ENCODE data around the gene COTL1.

The COTL1 gene

GRCh38 chr16:84608282-84608681 lies 9.6 kb downstream of the COTL1 start:
- Histone ChIP-seq H2BK120ac (ENCODE audit: low read depth, low read length) (no peak overlapping the region), H2AK5ac (ENCODE audit: low read length, severe bottlenecking) (no peak overlapping the region), H3K23ac (ENCODE audit: low read length in 2 of 2) (no peak overlapping the region), H3K79me1 (replicated peaks; ENCODE audit: low read length, poor library complexity, severe bottlenecking) (peaks cover 17% of the 10 kb centered on the region), H2BK12ac (ENCODE audit: low read length in 2 of 2) (no peak overlapping the region), H3K27ac (ENCODE audit: low read length, poor library complexity, severe bottlenecking) (no peak overlapping the region), H3K4me2 (ENCODE audit: low read length, poor library complexity, severe bottlenecking) (no peak overlapping the region), H3K14ac (ENCODE audit: low read length in 2 of 2) (no peak overlapping the region), H2AFZ (ENCODE audit: low read depth, low read length) (no peak overlapping the region), H3K36me3 (ENCODE audit: control insufficient read depth in 1 of 2, insufficient read depth in 2 of 2, low read depth in 1 of 2, low read length in 2 of 2) (peaks cover 44 to 57% of the 10 kb centered on the region in 2 experiments), H2BK15ac (ENCODE audit: low read depth, poor library complexity, severe bottlenecking) (no peak overlapping the region), H3K4ac (ENCODE audit: low read depth in 1 of 2, low read length in 2 of 2) (no peak overlapping the region), H2BK5ac (ENCODE audit: low read depth, low read length, poor library complexity, severe bottlenecking) (no peak overlapping the region), H4K8ac (ENCODE audit: low read length) (no peak overlapping the region), H4K91ac (ENCODE audit: low read length) (no peak overlapping the region), H3K4me1 (ENCODE audit: control insufficient read depth, insufficient read depth, low read depth, low read length) (peaks cover 23% of the 10 kb centered on the region), H3K4me3 (ENCODE audit: insufficient read depth in 1 of 2, low read depth in 1 of 2, low read length in 2 of 2) (no peak overlapping the region), H3K18ac (ENCODE audit: low read depth in 1 of 2, low read length in 2 of 2) (no peak overlapping the region), H3K9me3 (ENCODE audit: control insufficient read depth, low read length) (no peaks in the 10 kb centered on the region), H3K9ac (ENCODE audit: low read length) (no peak overlapping the region), H3K27me3 (ENCODE audit: control insufficient read depth in 1 of 2, insufficient read depth in 1 of 2, low read length in 2 of 2) (no peaks in the 10 kb centered on the region)
- DNase-seq: no peak
- 92% methylated on average over 6 of the region's 6 CpGs for WGBS

GRCh38 chr16:84607694-84608093 lies 10.2 kb downstream of the COTL1 start:
- Histone ChIP-seq H3K79me1 (replicated peaks; ENCODE audit: low read length, poor library complexity, severe bottlenecking) (peaks cover 15% of the 10 kb centered on the region), H2BK12ac (ENCODE audit: low read length in 2 of 2) (no peak overlapping the region), H2AK5ac (ENCODE audit: low read length, severe bottlenecking) (no peak overlapping the region), H3K18ac (ENCODE audit: low read depth in 1 of 2, low read length in 2 of 2) (peak overlapping the region in 1 of 2 experiments; percentile 10), H3K4ac (ENCODE audit: low read depth in 1 of 2, low read length in 2 of 2) (no peak overlapping the region), H3K4me2 (ENCODE audit: low read length, poor library complexity, severe bottlenecking) (no peak overlapping the region), H3K9ac (ENCODE audit: low read length) (no peak overlapping the region), H3K36me3 (ENCODE audit: control insufficient read depth in 1 of 2, insufficient read depth in 2 of 2, low read depth in 1 of 2, low read length in 2 of 2) (peaks cover 40 to 55% of the 10 kb centered on the region in 2 experiments), H2AFZ (ENCODE audit: low read depth, low read length) (no peak overlapping the region), H2BK120ac (ENCODE audit: low read depth, low read length) (no peak overlapping the region), H4K91ac (ENCODE audit: low read length) (no peak overlapping the region), H3K27ac (ENCODE audit: low read length, poor library complexity, severe bottlenecking) (no peak overlapping the region), H3K4me3 (ENCODE audit: insufficient read depth in 1 of 2, low read depth in 1 of 2, low read length in 2 of 2) (no peak overlapping the region), H4K8ac (ENCODE audit: low read length) (no peak overlapping the region), H2BK15ac (ENCODE audit: low read depth, poor library complexity, severe bottlenecking) (no peak overlapping the region), H2BK5ac (ENCODE audit: low read depth, low read length, poor library complexity, severe bottlenecking) (no peak overlapping the region), H3K27me3 (ENCODE audit: control insufficient read depth in 1 of 2, insufficient read depth in 1 of 2, low read length in 2 of 2) (no peaks in the 10 kb centered on the region), H3K23ac (ENCODE audit: low read length in 2 of 2) (no peak overlapping the region), H3K9me3 (ENCODE audit: control insufficient read depth, low read length) (no peaks in the 10 kb centered on the region), H3K14ac (ENCODE audit: low read length in 2 of 2) (no peak overlapping the region), H3K4me1 (ENCODE audit: control insufficient read depth, insufficient read depth, low read depth, low read length) (peaks cover 28% of the 10 kb centered on the region)
- 93% methylated on average over 7 of the region's 7 CpGs for WGBS
- DNase-seq: no peak

DNA sequence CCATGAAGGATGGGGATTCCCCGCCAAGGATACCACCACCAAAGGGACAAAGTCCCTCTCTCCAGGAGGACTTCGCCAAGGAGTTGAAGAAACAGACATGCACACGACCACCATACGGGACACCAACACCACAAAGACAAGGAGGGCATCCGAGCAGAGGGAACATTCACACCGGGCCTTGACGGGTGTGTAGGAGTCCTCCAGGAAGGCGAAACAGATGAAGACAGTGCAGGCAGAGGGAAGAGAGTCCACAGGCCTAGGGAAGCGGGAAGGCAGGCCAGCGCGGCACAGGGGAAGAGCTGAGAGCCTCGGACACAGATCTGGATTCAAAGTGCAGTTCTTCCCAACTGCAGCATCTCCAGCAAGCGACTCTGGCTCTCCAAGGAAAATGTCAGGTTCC lies 10.8 kb downstream of the COTL1 start:
- no peak overlapping the region for H4K91ac ChIP-seq (ENCODE audit: low read length)
- H2AFZ ChIP-seq (ENCODE audit: low read depth, low read length): no peak overlapping the region
- no peak for DNase-seq
- no peak overlapping the region for H3K27ac ChIP-seq (ENCODE audit: low read length, poor library complexity, severe bottlenecking)
- H2BK15ac ChIP-seq (ENCODE audit: low read depth, poor library complexity, severe bottlenecking): no peak overlapping the region
- peaks cover 14% of the 10 kb centered on the region for H3K79me1 ChIP-seq (replicated peaks; ENCODE audit: low read length, poor library complexity, severe bottlenecking)
- no peaks in the 10 kb centered on the region for H3K27me3 ChIP-seq (ENCODE audit: control insufficient read depth in 1 of 2, insufficient read depth in 1 of 2, low read length in 2 of 2)
- H3K14ac ChIP-seq (ENCODE audit: low read length in 2 of 2): no peak overlapping the region
- peaks cover 28% of the 10 kb centered on the region for H3K4me1 ChIP-seq (ENCODE audit: control insufficient read depth, insufficient read depth, low read depth, low read length)
- H3K4me2 ChIP-seq (ENCODE audit: low read length, poor library complexity, severe bottlenecking): no peak overlapping the region
- H2BK12ac ChIP-seq (ENCODE audit: low read length in 2 of 2): no peak overlapping the region
- no peak overlapping the region for H2AK5ac ChIP-seq (ENCODE audit: low read length, severe bottlenecking)
- H3K9me3 ChIP-seq (ENCODE audit: control insufficient read depth, low read length): no peaks in the 10 kb centered on the region
- WGBS: over 99% methylated on average over 12 of the region's 13 CpGs
- H4K8ac ChIP-seq (ENCODE audit: low read length): peak overlapping the region; percentile 50
- H2BK5ac ChIP-seq (ENCODE audit: low read depth, low read length, poor library complexity, severe bottlenecking): no peak overlapping the region
- H3K18ac ChIP-seq (ENCODE audit: low read depth in 1 of 2, low read length in 2 of 2): no peak overlapping the region
- H3K4ac ChIP-seq (ENCODE audit: low read depth in 1 of 2, low read length in 2 of 2): no peak overlapping the region
- peaks cover 35 to 53% of the 10 kb centered on the region in 2 experiments for H3K36me3 ChIP-seq (ENCODE audit: control insufficient read depth in 1 of 2, insufficient read depth in 2 of 2, low read depth in 1 of 2, low read length in 2 of 2)
- no peak overlapping the region for H3K9ac ChIP-seq (ENCODE audit: low read length)
- H3K4me3 ChIP-seq (ENCODE audit: insufficient read depth in 1 of 2, low read depth in 1 of 2, low read length in 2 of 2): no peak overlapping the region
- no peak overlapping the region for H2BK120ac ChIP-seq (ENCODE audit: low read depth, low read length)
- H3K23ac ChIP-seq (ENCODE audit: low read length in 2 of 2): no peak overlapping the region

DNA sequence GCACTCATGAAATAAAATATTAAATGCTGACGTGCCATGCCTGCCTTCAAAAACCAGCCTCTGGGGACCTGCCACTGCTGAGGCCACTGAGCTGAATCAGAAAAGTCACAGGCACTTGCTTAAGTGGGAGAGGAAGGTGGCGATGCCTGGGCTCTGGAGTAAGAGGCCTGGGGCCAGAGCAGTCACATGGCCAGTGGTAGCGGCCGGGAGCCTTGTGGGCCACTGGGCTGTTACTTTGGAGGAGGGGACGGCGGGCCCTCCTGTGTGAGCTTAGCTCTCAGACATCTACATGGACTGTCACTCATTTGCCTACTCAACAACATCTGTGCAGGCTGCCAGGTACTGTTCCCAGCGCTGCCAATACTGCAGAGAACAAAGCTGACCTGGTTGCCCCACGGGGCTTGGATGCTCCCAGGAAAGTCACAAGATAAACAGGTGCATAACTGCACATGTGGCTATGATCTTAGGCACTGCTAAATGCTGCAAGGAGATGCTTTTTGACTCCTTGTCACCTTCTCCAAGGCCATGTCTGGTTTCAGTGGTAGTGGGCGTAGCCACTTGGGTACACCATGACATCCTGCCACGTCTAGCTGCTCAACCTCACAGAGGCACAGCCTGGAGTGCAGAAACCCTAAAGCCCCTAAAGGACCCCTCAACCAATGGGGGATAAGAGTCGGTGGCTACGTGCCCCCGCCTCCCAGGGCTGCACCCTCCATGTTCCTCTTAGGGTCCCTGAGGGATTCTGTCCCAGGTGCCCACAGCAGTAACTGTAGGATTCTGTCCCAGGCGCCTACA lies 11.6 kb downstream of the COTL1 start:
- Histone ChIP-seq H2AFZ (ENCODE audit: low read depth, low read length) (no peak overlapping the region), H2BK120ac (ENCODE audit: low read depth, low read length) (no peak overlapping the region), H3K36me3 (ENCODE audit: control insufficient read depth in 1 of 2, insufficient read depth in 2 of 2, low read depth in 1 of 2, low read length in 2 of 2) (peaks cover 31 to 48% of the 10 kb centered on the region in 2 experiments), H2BK12ac (ENCODE audit: low read length in 2 of 2) (no peak overlapping the region), H3K4me1 (ENCODE audit: control insufficient read depth, insufficient read depth, low read depth, low read length) (peaks cover 32% of the 10 kb centered on the region), H4K91ac (ENCODE audit: low read length) (peak overlapping the region; percentile 52), H3K27ac (ENCODE audit: low read length, poor library complexity, severe bottlenecking) (no peak overlapping the region), H3K9me3 (ENCODE audit: control insufficient read depth, low read length) (no peaks in the 10 kb centered on the region), H3K23ac (ENCODE audit: low read length in 2 of 2) (peak overlapping the region in 1 of 2 experiments; percentile 5), H2BK5ac (ENCODE audit: low read depth, low read length, poor library complexity, severe bottlenecking) (no peak overlapping the region), H3K14ac (ENCODE audit: low read length in 2 of 2) (no peak overlapping the region), H3K4me3 (ENCODE audit: insufficient read depth in 1 of 2, low read depth in 1 of 2, low read length in 2 of 2) (no peak overlapping the region), H2BK15ac (ENCODE audit: low read depth, poor library complexity, severe bottlenecking) (no peak overlapping the region), H3K27me3 (ENCODE audit: control insufficient read depth in 1 of 2, insufficient read depth in 1 of 2, low read length in 2 of 2) (no peaks in the 10 kb centered on the region), H3K9ac (ENCODE audit: low read length) (no peak overlapping the region), H4K8ac (ENCODE audit: low read length) (no peak overlapping the region), H3K79me1 (replicated peaks; ENCODE audit: low read length, poor library complexity, severe bottlenecking) (peaks cover 10% of the 10 kb centered on the region), H3K18ac (ENCODE audit: low read depth in 1 of 2, low read length in 2 of 2) (no peak overlapping the region), H2AK5ac (ENCODE audit: low read length, severe bottlenecking) (no peak overlapping the region), H3K4me2 (ENCODE audit: low read length, poor library complexity, severe bottlenecking) (no peak overlapping the region), H3K4ac (ENCODE audit: low read depth in 1 of 2, low read length in 2 of 2) (no peak overlapping the region)
- 98% methylated on average over 14 of the region's 14 CpGs for WGBS
- no peak for DNase-seq

All from mesenchymal stem cell (in vitro differentiated cells and primary cell).